ENCODE data around the gene LMTK3.

- no peak for TF ChIP-seq CTCF (IDR thresholded peaks at IDR 0.05 in 8 of 11, conservative IDR thresholded peaks at IDR 0.05 in 3 of 11)
- TF ChIP-seq POLR2A (IDR thresholded peaks at IDR 0.05), result no peak
Measured at GRCh38 chr19:48450863-48451262, 60.8 kb downstream of the LMTK3 start.
